HG03159 (cell line): ENCODE data around the gene GCNT1.
A peak's percentile ranks its signal among the peaks of the same experiment; 100 is the strongest.
"Not testable (repeated sequence)": the region's sequence is repeated elsewhere in the genome, so short reads cannot be mapped to it uniquely, and the experiment has no call there.

Experiments used
- ATAC-seq: cut with Tn5 transposase; IDR thresholded peaks from one replicate; pipeline ENCODE4 v1.9.1; 2021; ENCODE audit warnings: mild to moderate bottlenecking, moderate library complexity; ENCODE audit not compliant: unreplicated experiment

GCNT1 gene

GRCh38 chr9:76441551-76442322 lies 17.2 kb upstream of the GCNT1 start:
- peak; percentile 63 for ATAC-seq

- ATAC-seq: no peak
These were observed 15.1 kb upstream of the GCNT1 start for GRCh38 chr9:76443887-76444286.

DNA sequence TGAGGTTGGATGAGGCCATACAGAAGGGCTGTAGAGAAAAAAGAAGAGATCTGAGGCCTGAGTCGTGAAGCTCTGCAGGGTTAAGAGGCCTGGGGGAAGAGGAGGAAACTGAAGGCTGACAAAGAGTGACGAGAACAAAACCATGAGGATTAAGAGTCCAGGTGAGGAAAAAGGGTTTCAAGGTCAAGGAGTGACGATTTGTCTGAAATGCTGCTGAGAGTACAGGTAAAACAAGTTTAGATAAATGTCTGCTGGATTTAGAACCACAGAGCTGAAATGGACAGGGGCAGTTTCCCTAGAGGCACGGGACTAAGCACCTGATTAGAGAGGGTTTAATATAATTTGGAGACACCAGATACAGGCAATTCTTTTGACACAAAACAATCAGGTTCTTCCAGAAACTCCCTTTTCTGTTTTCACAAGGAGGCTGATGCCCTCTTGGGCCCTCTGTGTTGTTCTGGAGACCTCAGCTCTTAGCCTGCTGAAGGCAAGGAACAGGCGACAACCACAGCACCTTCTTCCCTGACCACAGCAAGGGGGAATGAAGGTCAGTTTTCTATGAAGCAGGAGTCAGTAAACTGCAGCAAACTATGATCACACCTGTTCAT lies 14.6 kb upstream of the GCNT1 start:
- ATAC-seq: no peak

- no peak for ATAC-seq
These were observed 13.0 kb upstream of the GCNT1 start for GRCh38 chr9:76445976-76446375.

GRCh38 chr9:76448501-76448900 lies 10.5 kb upstream of the GCNT1 start:
- ATAC-seq: no peak

GRCh38 chr9:76451234-76451633 lies 7.7 kb upstream of the GCNT1 start:
- ATAC-seq: no peak

DNA sequence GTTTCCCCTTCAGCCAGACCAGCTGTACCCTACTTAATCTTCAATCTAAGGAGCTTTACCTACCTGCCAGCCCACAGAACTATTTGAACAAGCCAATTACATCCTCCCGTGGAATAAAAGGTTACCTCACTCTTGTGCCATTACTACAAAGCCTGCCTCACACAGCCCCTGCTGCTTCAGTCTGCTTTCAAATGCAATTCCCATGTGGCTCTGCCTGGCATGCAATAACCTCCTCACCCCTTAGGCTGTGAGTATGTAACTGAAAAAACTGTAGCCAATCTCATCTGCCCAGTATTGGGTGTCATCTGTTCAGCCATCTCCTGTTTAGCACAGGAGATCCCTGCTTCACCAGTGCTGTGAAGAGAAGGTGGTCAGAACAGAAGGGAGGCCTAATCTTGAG lies 6.1 kb upstream of the GCNT1 start:
- ATAC-seq: no peak

DNA sequence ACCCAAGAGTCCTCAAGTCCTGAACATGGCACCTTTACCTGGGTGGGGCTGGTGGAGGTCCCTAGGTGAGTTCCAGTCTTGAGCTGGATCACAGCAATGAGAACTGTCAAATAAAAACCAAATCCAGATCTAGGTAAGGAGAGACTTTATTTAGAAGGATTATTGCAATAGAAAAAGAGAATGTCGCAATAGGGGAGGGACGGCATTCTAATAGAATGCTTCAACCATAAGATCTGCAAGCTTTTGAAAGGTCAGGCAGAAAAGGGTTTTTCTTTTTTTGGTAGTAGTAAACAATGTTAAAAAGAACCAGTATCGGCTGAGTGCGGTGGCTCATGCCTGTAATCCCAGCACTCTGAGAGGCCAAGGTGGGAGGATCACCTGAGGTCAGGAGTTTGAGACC lies 5.2 kb upstream of the GCNT1 start:
- no peak for ATAC-seq

GRCh38 chr9:76454311-76454710 lies 4.7 kb upstream of the GCNT1 start:
- ATAC-seq: no peak

DNA sequence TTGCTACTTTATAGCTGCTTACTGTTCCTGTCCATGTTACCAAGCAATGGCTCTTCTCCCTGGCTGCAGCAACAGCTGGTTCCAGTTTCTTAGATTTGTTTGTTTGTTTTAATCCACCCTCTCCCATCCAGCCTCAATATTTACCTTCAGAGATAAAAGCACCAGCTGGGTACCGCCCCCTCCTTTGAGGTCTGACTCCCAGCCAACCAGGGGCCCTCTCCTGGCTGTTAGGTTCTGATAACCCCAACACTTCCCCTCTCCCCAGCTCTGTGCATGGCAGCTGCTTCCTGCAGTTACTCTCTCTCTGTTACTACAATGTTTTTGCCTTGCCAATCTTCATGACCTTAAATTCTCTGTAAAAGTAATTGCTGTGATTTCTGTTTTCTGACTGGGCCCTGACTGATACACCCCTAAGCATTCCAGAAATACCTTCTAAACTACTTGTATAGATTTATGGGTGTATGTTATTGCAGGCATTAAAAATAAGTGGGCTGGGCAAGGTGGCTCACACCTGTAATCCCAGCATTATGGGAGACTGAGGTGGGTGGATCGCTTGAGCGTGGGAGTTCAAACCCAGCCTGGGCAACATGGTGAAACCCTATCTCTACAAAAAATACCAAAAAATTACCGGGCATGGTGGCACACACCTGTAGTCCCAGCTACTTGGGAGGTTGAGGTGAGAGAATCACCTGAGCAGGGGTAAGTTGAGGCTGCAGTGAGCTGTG lies 2.6 kb upstream of the GCNT1 start:
- no peak for ATAC-seq

- peak; percentile 2 for ATAC-seq
These were observed 983 bp downstream of the GCNT1 start for GRCh38 chr9:76459694-76460635.

GRCh38 chr9:76462126-76462525 lies 3.1 kb downstream of the GCNT1 start:
- no peak for ATAC-seq

DNA sequence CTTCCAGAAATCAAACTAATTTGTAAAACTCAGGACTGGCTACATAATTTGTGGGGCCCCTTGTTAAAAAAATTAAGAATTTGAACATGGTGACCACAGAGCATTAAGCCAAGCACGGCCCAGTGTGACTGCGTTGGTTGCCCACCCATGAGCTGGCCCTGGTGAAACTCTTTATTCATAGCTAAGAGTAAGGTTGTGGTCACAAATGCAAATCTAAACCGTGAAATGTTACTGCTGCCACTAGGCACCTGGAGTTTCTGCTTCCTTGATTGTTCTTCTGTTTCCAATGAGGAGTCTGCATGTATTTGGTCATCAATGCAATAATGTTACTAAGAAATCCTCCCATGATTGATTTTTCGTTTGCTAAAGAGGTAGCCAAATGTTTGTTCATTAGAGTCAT lies 4.2 kb downstream of the GCNT1 start:
- ATAC-seq: peak; percentile 34

GRCh38 chr9:76464706-76465105 lies 5.7 kb downstream of the GCNT1 start:
- no peak for ATAC-seq

DNA sequence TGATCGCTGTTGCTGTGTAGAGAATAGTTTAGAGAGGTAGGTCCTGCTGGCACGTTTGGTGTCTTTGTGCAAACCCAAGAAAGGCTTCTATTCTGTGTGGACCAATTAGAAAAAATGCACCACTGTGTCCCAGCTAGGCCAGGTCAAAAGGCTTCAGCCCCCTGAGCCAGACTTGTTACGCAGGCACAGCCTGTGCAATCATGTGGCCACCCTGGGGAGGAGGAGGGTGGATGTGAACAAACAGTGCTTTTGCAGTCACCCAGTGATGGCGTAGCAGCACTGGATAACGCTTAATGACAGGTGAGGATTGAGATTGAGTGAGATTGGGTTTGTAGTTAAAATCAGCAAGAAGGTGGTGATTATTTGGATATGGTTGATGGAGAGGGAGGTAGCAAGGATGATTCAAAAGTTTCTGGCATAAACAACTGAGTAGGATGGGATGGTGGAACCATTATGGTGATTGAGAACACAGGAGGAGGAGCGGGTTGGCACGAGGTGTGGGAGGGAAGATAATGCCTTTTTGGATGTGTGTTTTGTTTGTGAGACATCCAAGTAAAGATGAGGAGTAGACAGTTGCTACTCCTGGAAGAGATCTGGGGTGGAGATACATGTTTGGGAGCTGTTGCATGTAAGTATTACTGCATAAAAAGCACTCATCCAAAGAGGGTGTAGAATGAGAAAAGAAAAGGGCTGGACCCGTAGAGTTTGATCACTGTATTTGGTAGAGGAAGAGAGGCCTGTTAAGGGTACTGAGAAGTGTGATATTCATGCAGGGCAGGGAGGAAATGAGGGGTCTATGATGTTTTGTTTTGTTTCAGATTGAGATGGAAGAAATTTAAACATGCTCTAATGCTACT lies 6.7 kb downstream of the GCNT1 start:
- ATAC-seq: no peak

- no peak for ATAC-seq
These were observed 7.3 kb downstream of the GCNT1 start for GRCh38 chr9:76466299-76466605.

- no peak for ATAC-seq
These were observed 15.4 kb downstream of the GCNT1 start for GRCh38 chr9:76474419-76474818.

DNA sequence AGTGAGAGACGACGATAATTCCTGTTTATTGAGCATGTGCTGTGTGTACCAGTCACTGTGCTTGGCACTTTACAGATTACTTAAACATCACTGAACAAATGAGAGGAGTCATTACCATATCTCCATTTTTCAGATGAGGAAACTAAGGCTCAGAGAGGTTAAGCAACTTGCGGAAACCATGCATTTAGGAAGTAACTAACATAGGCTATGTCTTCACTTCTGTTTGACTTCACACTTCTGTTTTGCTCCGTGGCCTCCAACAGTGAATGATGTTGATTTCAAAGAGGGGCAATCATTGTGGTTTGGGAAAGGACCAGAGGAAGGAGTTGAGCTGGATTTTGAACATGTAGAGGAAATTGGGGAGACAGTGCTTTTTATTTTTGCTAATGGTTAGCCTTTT lies 16.7 kb downstream of the GCNT1 start:
- ATAC-seq: no peak

DNA sequence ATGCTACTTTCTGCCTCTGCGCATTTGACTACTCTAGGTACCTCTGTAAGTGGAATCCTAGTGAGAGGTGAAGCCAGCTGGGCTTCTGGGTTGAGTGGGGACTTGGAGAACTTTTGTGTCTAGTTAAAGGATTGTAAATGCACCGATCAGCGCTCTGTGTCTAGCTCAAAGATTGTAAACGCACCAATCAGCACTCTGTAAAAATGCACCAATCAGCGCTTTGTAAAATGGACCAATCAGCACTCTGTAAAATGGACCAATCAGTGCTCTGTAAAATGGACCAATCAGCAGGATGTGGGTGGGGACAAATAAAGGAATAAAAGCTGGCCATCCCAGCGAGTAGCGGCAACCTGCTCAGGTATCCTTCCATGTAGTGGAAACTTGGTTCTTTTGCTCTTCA lies 18.8 kb downstream of the GCNT1 start:
- not testable (repeated sequence) for ATAC-seq

DNA sequence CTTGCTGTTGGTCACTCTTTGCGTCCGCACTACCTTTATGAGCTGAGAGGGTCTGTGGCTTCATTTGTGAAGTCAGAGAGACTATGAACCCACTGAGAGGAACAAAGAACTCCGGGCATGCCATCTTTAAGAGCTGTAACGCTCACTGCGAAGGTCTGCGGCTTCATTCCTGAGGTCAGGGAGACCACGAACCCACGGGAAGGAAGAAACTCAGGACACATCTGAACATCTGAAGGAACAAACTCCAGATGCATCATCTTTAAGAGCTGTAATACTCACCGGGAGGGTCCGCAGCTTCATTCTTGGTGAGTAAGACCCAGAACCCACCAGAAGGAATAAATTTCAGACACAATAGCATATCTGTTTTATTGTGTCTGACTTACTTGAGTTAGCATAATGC lies 19.2 kb downstream of the GCNT1 start:
- no peak for ATAC-seq
